Subcutaneous adipose tissue (tissue), 4 donors: ENCODE data around the gene SINHCAF. TPM values are rescaled to one million over a fixed set of nuclear protein-coding genes. Genes with fewer than 3 reads are reported as not detected.

Experiments used
- total RNA-seq, 4 donors: library from RNA; depleted of rRNA; stranded (reverse); fragments of >200 nt; gene quantifications; one replicate each; pipeline ENCODE4 v1.1.0, GENCODE V29; 2016
- TF ChIP-seq, protein P1 (sequence below): fragments of 450-650 bp; IDR thresholded peaks from one replicate; pipeline ENCODE4 v1.5.1; 2016; ENCODE audit warnings: low read depth, mild to moderate bottlenecking, control low read depth, antibody characterized with exemption, moderate library complexity

SINHCAF gene
- total RNA-seq, 4 donors from 2014 or later: 13.2 to 23.6 (median 17.4) TPM

DNA sequence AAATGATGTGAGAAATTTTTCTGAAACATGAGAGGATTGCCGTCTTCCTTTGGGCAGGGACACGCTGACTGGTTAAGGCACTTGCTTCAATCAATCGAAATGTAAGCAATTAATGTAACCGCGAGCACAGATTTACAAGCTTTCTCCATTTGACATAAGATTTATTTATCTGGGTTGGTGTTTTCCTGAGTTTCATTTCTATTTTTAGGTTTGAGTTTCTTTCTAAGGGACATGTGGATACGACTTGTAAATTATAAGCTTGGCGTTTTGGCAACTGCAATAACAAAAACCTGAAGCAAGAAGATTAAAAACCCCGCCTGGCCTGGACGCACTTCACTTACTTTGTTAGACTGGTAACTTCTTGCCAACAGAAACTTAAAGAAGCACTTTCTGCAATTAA lies 20.3 kb upstream of the SINHCAF start:
- TF ChIP-seq, protein P1, sequence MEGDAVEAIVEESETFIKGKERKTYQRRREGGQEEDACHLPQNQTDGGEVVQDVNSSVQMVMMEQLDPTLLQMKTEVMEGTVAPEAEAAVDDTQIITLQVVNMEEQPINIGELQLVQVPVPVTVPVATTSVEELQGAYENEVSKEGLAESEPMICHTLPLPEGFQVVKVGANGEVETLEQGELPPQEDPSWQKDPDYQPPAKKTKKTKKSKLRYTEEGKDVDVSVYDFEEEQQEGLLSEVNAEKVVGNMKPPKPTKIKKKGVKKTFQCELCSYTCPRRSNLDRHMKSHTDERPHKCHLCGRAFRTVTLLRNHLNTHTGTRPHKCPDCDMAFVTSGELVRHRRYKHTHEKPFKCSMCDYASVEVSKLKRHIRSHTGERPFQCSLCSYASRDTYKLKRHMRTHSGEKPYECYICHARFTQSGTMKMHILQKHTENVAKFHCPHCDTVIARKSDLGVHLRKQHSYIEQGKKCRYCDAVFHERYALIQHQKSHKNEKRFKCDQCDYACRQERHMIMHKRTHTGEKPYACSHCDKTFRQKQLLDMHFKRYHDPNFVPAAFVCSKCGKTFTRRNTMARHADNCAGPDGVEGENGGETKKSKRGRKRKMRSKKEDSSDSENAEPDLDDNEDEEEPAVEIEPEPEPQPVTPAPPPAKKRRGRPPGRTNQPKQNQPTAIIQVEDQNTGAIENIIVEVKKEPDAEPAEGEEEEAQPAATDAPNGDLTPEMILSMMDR: no peak

DNA sequence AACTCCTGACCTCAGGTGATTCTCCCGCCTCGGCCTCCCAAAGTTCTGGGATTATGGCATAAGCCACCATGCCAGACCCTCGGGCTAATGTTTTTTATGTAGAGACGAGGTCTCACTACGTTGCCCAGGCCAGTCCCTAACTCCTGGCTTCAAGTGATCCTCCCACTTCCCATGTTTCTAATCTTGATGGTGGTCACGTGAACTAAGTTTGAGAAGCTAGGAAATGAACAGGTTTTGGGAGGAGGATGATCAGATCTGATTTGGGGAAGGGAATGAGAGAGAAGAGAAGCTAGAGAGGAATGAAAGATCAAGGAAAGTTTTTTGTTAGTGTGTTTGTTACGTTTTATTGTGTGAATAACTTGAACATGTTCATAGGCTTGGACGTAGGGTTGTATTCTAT lies 17.2 kb upstream of the SINHCAF start:
- TF ChIP-seq, protein P1: no peak

DNA sequence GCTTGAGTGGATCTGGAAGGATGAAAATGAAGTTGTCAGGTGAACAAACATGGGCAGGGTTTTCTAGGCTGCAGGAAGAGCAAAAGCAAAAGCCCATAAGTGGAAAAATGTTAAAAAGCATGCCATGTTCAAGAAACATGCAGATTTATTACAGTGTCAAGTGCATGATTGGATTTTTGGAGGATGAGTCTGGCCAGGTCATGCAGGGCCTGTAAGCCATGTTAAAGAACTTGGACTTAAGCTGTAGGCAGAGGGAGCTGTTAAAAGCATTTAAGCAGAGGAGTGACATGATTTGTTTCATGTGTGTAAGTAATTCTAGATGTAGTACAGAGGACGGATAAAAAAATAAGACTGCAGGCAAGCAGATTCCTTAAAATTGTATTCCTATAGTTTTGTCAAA lies 16.3 kb upstream of the SINHCAF start:
- TF ChIP-seq, protein P1: no peak

DNA sequence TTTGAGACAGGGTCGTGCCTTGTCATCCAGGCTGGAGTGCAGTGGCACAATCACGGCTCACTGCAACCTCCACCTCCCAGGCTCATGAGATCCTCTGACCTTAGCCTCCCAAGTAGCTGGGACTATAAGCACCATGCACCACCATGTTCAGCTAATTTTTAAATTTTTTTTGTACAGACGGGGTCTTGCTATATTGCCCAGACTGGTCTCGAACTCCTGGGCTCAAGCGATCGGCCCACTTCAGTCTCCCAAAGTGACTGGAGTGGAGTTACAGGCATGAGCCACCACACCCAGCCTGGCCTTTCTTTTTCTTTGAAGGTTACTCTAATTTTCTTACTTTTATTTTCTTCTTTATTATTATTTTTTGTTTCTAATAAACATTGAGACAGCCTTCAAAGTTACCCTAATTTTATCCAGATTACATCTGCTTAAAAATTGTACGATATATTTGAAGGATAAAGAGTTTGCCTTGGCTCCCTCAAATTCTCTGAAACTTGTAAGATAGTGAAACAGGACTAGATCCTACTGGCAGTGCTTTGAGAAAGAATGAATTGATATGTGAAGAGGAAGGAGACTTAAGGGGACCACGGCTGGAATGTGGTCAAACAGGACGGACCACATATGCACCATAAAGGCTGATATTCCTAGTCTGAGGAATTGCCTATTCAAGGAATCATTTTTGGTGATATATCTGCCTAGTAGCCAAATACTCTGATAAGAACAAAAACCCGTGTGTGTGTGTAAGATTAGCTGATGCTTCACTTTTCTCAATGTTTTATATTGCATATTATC lies 14.1 kb upstream of the SINHCAF start:
- TF ChIP-seq, protein P1: no peak

DNA sequence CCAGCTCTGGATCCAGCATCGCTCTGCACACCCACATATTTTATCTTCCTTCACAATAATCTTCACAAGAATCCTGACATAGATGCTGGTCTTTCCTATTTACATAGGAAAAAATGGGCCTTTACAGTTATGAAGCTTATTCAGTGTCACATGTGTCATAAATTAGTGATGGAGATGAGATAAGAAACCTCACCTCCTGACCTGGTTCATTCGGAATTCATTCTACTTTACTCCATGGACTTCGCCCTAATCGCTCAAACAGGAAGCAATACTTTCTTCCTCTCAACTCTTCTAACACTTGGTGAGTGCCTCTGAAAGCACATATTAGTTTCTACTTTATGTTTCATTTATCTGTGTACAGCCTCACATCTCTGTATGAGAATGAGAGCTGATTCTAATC lies 12.0 kb upstream of the SINHCAF start:
- TF ChIP-seq, protein P1: no peak

DNA sequence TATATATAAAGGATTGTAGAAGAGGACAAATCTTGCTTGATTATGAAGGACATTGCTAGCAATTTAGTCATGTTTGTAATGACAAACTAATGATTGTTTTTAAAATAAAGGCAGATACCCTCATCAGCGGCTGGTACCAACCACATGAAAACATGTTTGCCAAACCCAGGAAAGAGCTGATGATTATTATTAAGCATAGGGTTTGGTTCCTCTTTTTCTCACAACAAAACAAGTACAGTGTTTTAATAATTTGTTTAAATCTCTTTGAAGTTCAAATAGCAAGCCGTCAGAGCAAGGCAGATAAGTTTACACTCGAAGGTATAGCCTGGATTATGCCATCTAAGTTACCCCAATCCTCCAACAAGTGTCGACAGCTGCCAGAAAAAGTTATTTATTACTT lies 5.3 kb upstream of the SINHCAF start:
- TF ChIP-seq, protein P1: no peak

DNA sequence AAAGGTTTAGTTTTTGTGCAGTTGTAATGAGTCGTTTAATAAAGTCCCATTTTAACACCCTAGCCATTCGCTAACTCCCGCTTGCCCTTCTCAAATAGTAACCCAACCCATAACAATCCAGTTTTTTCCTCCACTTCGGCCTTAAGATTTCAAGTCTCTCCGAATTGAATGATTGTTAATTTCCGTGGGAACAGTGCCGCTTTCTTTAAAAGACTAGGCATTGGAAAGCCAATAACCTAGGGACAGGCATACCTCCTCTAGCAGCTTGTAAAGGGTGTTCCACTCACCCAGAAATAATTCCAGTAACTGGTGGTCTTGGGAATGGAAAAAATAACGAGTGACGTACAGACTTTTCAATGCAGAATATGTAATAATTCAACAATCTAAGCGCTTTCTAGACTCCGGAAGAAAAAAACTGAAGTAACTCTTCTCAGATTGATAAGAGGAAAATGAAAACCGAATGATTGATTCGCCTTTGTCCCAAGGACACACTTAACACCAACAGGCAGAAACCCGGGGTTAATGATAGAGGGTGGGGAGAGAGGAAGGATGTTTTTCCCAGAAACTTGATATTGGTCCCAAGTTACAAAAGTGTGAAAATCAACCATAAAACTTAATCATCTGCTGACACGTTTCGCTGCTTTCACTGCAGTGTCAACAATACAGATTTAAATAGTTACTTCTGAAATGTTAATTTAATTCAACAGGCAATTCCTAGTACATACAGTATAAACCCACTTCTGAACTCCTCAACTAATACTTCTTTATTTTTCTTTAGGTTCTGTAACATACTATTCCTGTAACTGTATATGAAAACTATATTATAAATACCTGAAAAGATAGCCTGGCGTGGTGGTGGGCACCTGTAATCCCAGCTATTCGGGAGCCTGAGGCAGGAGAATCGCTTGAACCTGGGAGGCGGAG lies 1.0 kb upstream of the SINHCAF start:
- TF ChIP-seq, protein P1: no peak
